ENCODE measurements around the gene MAP3K7. TPM values are rescaled to one million over a fixed set of nuclear protein-coding genes. Genes with fewer than 3 reads are reported as not detected.

MAP3K7 gene
- total and polyA plus RNA-seq, 7 donors, result 8.9 to 22.1 (median 18.9) TPM

DNA sequence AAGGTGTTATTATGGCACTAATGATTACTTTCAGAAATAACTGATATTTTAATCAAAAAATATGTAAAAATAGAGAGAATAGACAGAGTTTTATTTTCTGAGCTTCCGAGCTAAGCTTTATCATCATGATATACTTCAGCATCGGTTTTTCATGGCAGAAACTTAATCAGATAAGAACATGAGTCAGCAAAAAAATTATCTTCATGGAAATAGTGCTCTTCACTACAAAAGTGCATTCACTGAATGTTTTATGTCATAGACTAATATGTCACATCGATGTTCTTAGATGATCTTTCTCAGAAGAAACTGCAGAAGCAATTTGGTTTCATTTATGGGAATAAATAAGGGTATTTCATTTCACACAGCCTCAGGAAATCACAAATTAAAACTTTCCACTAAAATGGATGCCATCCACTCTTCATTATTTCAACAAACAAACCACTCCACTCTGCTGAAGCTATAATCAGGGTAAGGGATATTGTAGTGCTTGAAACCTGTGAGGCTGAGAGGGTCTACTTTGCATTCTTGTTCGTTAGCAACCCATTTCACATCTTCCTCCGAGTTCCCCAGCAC lies 10.2 kb upstream of the MAP3K7 start:
- no peak for DNase-seq
- no peak for ATAC-seq
- WGBS, 3 donors, result 57 to 66% (median 62%) methylated on average over 5 of the region's 5 CpGs

DNA sequence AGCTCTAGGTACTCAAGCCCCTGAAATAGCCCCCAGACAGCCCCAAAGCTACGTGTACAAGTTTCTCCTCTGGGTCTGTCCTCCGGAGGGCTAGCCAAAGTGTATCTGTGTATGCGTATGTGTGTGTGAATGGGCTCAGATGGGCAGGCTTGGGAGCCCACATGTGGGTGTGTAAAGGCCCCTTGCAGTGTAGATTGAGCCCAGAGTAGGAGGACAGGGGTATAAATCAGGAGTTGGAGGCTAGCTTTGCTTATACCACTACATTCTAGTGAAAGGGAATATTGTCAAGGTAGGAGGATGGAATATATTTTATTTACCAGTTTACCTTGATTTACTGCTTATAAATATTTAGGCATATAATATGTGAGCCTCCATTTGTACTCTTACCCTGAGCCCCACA lies 9.0 kb upstream of the MAP3K7 start:
- no peak overlapping the region for H3K27ac ChIP-seq
- H3K27me3 ChIP-seq (ENCODE audit: insufficient read depth in 3 of 3, low read length in 2 of 3), result peaks cover 0 to 23% (median 7%) of the 10 kb centered on the region in 3 donors
- intact Hi-C loops (cut with DNase I), result no loop called here
- no peaks in the 10 kb centered on the region for H3K36me3 ChIP-seq (ENCODE audit: insufficient read depth in 1 of 2, low read depth in 1 of 2)
- WGBS, 3 donors, result 53 to 61% (median 56%) methylated on average over 3 of the region's 3 CpGs
- TF ChIP-seq, protein P1, sequence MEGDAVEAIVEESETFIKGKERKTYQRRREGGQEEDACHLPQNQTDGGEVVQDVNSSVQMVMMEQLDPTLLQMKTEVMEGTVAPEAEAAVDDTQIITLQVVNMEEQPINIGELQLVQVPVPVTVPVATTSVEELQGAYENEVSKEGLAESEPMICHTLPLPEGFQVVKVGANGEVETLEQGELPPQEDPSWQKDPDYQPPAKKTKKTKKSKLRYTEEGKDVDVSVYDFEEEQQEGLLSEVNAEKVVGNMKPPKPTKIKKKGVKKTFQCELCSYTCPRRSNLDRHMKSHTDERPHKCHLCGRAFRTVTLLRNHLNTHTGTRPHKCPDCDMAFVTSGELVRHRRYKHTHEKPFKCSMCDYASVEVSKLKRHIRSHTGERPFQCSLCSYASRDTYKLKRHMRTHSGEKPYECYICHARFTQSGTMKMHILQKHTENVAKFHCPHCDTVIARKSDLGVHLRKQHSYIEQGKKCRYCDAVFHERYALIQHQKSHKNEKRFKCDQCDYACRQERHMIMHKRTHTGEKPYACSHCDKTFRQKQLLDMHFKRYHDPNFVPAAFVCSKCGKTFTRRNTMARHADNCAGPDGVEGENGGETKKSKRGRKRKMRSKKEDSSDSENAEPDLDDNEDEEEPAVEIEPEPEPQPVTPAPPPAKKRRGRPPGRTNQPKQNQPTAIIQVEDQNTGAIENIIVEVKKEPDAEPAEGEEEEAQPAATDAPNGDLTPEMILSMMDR (IDR thresholded peaks at IDR 0.05), result no peak
- no peaks in the 10 kb centered on the region for H3K4me1 ChIP-seq
- ATAC-seq (no peak), DNase-seq (no peak)
- H3K9me3 ChIP-seq, result no peaks in the 10 kb centered on the region
- H3K4me3 ChIP-seq, result no peak overlapping the region

More for the DNA sequence above, 10.2 kb upstream of the MAP3K7 start:
- H3K27me3 ChIP-seq (ENCODE audit: insufficient read depth in 3 of 3, low read length in 2 of 3), result peaks cover 0 to 23% (median 9%) of the 10 kb centered on the region in 3 donors
- no peaks in the 10 kb centered on the region for H3K9me3 ChIP-seq
- TF ChIP-seq, protein P1 (IDR thresholded peaks at IDR 0.05), result no peak
- no peak overlapping the region for H3K4me3 ChIP-seq
- H3K4me1 ChIP-seq, result no peaks in the 10 kb centered on the region
- no peaks in the 10 kb centered on the region for H3K36me3 ChIP-seq (ENCODE audit: insufficient read depth in 1 of 2, low read depth in 1 of 2)
- H3K27ac ChIP-seq, result no peak overlapping the region
- intact Hi-C loops (cut with DNase I), result no loop called here

DNA sequence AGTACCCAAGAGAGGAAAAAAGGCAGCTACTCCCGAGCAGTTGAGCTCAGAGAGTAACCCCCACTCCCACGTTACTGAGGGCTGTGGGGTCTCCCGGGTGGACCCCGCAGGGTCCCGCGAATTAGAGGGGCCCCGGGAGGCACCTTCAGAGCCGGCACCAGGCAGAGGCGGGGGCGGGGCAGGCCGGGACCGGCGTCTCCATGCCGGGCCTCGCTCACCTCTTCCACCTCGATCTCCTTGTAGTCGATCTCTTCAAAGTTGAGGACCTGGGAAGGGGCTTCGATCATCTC lies 381 bp downstream of the MAP3K7 start:
- intact Hi-C loops (cut with DNase I), result no loop called here
- H3K27me3 ChIP-seq (ENCODE audit: insufficient read depth in 3 of 3, low read length in 2 of 3), result no peaks in the 10 kb centered on the region
- H3K4me3 ChIP-seq, result peak overlapping the region; percentile 93
- ATAC-seq (peak; percentile 33 to 58 (median 48)), DNase-seq (no peak)
- peaks cover 36% of the 10 kb centered on the region for H3K4me1 ChIP-seq
- TF ChIP-seq, protein P1 (IDR thresholded peaks at IDR 0.05), result no peak
- H3K27ac ChIP-seq, result peak overlapping the region; percentile 88
- no peaks in the 10 kb centered on the region for H3K9me3 ChIP-seq
- WGBS, 3 donors, result 1 to 2% (median 1%) methylated on average over 13 to 18 of the region's 18 CpGs
- H3K36me3 ChIP-seq (ENCODE audit: insufficient read depth in 1 of 2, low read depth in 1 of 2), result no peaks in the 10 kb centered on the region

DNA sequence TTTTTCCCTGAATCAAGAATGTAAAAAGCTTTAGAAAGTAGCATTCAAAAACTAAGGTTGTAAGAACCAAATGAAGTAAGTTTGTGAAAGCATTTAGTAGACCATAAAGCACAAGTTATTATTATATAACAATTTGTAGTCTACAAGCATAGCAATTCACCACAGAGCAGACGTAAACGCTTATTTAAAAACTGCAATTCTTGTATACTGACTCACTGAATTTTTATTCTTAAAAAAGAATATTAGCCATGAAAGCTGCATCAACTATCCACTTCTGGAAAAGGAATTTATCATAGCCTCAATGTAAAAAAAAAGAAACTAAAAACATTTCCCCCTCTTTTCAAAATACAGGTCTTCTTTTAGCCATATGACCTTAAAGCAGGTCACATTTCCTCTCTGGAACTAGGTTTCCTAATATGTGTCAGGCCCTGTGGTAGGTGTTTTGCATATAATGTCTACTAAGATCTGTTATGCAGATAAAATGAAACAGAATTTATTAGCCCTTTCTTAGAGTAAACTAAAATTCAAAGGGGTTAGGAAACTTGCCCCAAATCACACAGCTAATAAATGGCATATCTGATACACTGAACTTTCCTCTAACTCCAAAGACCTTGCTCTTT lies 2.1 kb downstream of the MAP3K7 start:
- H3K9me3 ChIP-seq, result no peaks in the 10 kb centered on the region
- WGBS, 3 donors, result 61 to 79% (median 66%) methylated on average over 2 of the region's 2 CpGs
- ATAC-seq, result no peak
- DNase-seq, result no peak
- H3K36me3 ChIP-seq (ENCODE audit: insufficient read depth in 1 of 2, low read depth in 1 of 2), result no peaks in the 10 kb centered on the region
- H3K27ac ChIP-seq, result no peak overlapping the region
- intact Hi-C loops (cut with DNase I), result no loop called here
- H3K4me3 ChIP-seq, result peak overlapping the region; percentile 93
- no peaks in the 10 kb centered on the region for H3K27me3 ChIP-seq (ENCODE audit: insufficient read depth in 3 of 3, low read length in 2 of 3)
- TF ChIP-seq, protein P1 (IDR thresholded peaks at IDR 0.05), result no peak
- peaks cover 38% of the 10 kb centered on the region for H3K4me1 ChIP-seq
